Kidney (tissue), 14 donors: ENCODE measurements around the gene GORASP1. TPM values are rescaled to one million over a fixed set of nuclear protein-coding genes. Genes with fewer than 3 reads are reported as not detected.
A peak's percentile ranks its signal among the peaks of the same experiment; 100 is the strongest.

Source experiments
- DNase-seq, 5 donors: peaks; one replicate each; pipeline ENCODE4 v3.0.0-alpha.2; 2013 to 2020
- FAIRE-seq: peaks from 2 replicates; lab custom pipeline; 2012; peaks lifted over from hg19 to GRCh38; lab: Jason Lieb, UNC
- H3K27ac ChIP-seq, 2 donors: one replicate each; pipeline ENCODE4 v1.7.0; 2013; ENCODE audit warnings: low read depth in 2 of 2, low read length in 2 of 2, inconsistent platforms in 1 of 2
- H3K27me3 ChIP-seq: one replicate; pipeline ENCODE4 v1.7.1; 2013; ENCODE audit warnings: low read length, inconsistent platforms; ENCODE audit not compliant: control insufficient read depth, insufficient read depth
- H3K36me3 ChIP-seq, 3 donors: one replicate each; pipeline versions ENCODE4 v1.7.0 to v1.7.1; 2013; ENCODE audit warnings: low read length in 3 of 3, control low read depth in 1 of 3, inconsistent platforms in 1 of 3; ENCODE audit not compliant: insufficient read depth in 3 of 3, control insufficient read depth in 2 of 3
- H3K4me1 ChIP-seq, 3 donors: one replicate each; pipeline versions ENCODE4 v1.7.0 to v1.7.1; 2013; ENCODE audit warnings: low read length in 3 of 3, inconsistent platforms in 1 of 3, low read depth in 1 of 3; ENCODE audit not compliant: control insufficient read depth in 2 of 3, insufficient read depth in 2 of 3
- H3K4me3 ChIP-seq, 3 donors: one replicate each; pipeline versions ENCODE4 v1.7.0 to v1.8.1; 2013; ENCODE audit warnings: low read length in 3 of 3, control low read depth in 1 of 3, inconsistent platforms in 1 of 3
- H3K9ac ChIP-seq, 3 donors: one replicate each; pipeline versions ENCODE4 v1.7.0 to v1.7.1; 2013; ENCODE audit warnings: low read length in 3 of 3, control low read depth in 1 of 3, inconsistent platforms in 1 of 3
- H3K9me3 ChIP-seq, 3 donors: one replicate each; pipeline versions ENCODE4 v1.7.0 to v1.7.1; 2013; ENCODE audit warnings: low read length in 3 of 3, control low read depth in 1 of 3, inconsistent platforms in 1 of 3; ENCODE audit not compliant: control insufficient read depth in 2 of 3, insufficient read depth in 1 of 3
- intact Hi-C: fragments of 100-400 bp; cut with DNase I; formaldehyde crosslinking; loops from one replicate; pipeline ENCODE4 v1.11.1; 2022
- polyA plus RNA-seq: library from polyadenylated mRNA; stranded (reverse); fragments of 350-450 nt; fragmentation: Illumina TruSeq; extraction: RNeasy Lipid Tissue Mini Kit (QIAGEN cat#74804); gene quantifications from one replicate; pipeline ENCODE4 v1.2.3, GENCODE V29; 2014; ENCODE audit warnings: low read depth, low replicate concordance; ENCODE audit not compliant: insufficient read depth
- total RNA-seq: library from RNA; stranded (reverse); fragmentation: NEBNext Ultra II Directional; extraction: Animal tissue kit (Norgen Biotek cat#: 25700); gene quantifications from one replicate; pipeline ENCODE4 v1.2.1, GENCODE V29; 2021
- TF ChIP-seq, protein P1 (sequence below): IDR thresholded peaks from 3 replicates; pipeline ENCODE4 v1.5.1; 2012; ENCODE audit warnings: mild to moderate bottlenecking, moderate library complexity, borderline replicate concordance; ENCODE audit not compliant: insufficient read depth; ENCODE audit errors: extremely low read depth
- donor health status: control.
- donor health status: control.
- donor health status: control.
- donor health status: control.
- donor health status: control.
- donor health status: DM: yes; HTN: yes; CAD: no.
- donor health status: Normal renal cell carcinoma (clear cell type).

The GORASP1 gene
- total and polyA plus RNA-seq, 2 donors from 2014 or later, result 38.8 to 70.9 TPM

- peaks cover 23 to 58% (median 56%) of the 10 kb centered on the region in 3 donors for H3K4me1 ChIP-seq
- intact Hi-C loops, result no loop called here
- peaks cover 0 to 31% (median 22%) of the 10 kb centered on the region in 3 donors for H3K36me3 ChIP-seq
- H3K27me3 ChIP-seq, result no peaks in the 10 kb centered on the region
- H3K4me3 ChIP-seq, result peak overlapping the region in 2 of 3 donors; percentile 40 to 42
- H3K9ac ChIP-seq, result peak overlapping the region in 1 of 3 donors; percentile 64
- TF ChIP-seq, protein P1, sequence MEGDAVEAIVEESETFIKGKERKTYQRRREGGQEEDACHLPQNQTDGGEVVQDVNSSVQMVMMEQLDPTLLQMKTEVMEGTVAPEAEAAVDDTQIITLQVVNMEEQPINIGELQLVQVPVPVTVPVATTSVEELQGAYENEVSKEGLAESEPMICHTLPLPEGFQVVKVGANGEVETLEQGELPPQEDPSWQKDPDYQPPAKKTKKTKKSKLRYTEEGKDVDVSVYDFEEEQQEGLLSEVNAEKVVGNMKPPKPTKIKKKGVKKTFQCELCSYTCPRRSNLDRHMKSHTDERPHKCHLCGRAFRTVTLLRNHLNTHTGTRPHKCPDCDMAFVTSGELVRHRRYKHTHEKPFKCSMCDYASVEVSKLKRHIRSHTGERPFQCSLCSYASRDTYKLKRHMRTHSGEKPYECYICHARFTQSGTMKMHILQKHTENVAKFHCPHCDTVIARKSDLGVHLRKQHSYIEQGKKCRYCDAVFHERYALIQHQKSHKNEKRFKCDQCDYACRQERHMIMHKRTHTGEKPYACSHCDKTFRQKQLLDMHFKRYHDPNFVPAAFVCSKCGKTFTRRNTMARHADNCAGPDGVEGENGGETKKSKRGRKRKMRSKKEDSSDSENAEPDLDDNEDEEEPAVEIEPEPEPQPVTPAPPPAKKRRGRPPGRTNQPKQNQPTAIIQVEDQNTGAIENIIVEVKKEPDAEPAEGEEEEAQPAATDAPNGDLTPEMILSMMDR, result no peak
- no peak for FAIRE-seq
- H3K27ac ChIP-seq, result peak overlapping the region; percentile 85 to 92
- H3K9me3 ChIP-seq, result no peaks in the 10 kb centered on the region
- peak in 1 of 5 donors; percentile 22 for DNase-seq
These were observed 41.1 kb upstream of the GORASP1 start for GRCh38 chr3:39148435-39149058.

DNA sequence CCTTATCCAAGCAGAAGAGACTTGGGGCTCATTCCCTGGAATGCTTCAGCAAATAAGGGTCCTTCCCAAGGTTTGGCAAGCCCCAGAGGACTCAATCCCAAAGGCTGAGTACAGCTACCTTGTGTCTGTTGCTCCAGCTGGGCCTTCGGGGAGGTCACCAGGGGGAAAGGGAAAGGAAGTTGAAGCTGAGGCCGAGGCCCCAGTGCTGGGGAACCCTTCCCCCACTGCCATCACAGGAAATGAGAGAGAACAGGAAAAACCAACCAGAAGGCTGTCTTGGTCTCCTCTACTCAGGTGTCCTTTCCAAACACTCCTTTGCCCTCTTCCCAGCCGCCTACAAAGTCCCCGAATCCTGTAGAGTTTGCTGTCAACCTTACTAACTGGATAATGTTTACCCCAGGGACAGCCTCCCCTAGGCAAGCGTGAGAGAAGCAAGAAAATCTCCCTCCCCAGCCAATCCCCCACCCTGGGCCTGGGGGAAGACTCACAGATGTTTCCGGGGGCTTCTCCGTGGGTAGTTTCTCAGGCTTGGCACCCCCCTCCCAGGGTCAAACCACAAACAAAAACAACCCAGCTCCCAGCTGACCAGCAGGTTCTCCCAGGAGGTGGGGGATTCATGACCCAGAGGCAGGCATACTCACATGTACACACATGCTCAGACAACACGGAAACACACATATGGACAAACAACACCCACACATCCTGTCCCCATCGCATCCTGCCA lies 40.4 kb upstream of the GORASP1 start:
- intact Hi-C loops, result no loop called here
- Histone ChIP-seq H3K27ac (peak overlapping the region; percentile 85 to 92), H3K4me3 (peak overlapping the region; percentile 3 to 50 (median 40)), H3K27me3 (no peaks in the 10 kb centered on the region), H3K9ac (peak overlapping the region in 2 of 3 donors; percentile 58 to 64), H3K4me1 (peaks cover 23 to 58% (median 56%) of the 10 kb centered on the region in 3 donors), H3K36me3 (peaks cover 5 to 37% (median 29%) of the 10 kb centered on the region in 3 donors), H3K9me3 (no peaks in the 10 kb centered on the region)
- TF ChIP-seq, protein P1, result no peak
- DNase-seq (peak; percentile 74 to 86 (median 79)), FAIRE-seq (no peak)

GRCh38 chr3:39146611-39147591 lies 39.5 kb upstream of the GORASP1 start:
- no peaks in the 10 kb centered on the region for H3K27me3 ChIP-seq
- H3K4me3 ChIP-seq, result peak overlapping the region; percentile 1 to 50 (median 40)
- intact Hi-C loops, result no loop called here
- no peak for FAIRE-seq
- TF ChIP-seq, protein P1, result no peak
- peak overlapping the region in 2 of 3 donors; percentile 58 to 64 for H3K9ac ChIP-seq
- no peaks in the 10 kb centered on the region for H3K9me3 ChIP-seq
- peaks cover 20 to 66% (median 62%) of the 10 kb centered on the region in 3 donors for H3K4me1 ChIP-seq
- H3K27ac ChIP-seq, result peak overlapping the region; percentile 85 to 92
- H3K36me3 ChIP-seq, result peaks cover 5 to 42% (median 31%) of the 10 kb centered on the region in 3 donors
- DNase-seq, result peak; percentile 63 to 93 (median 78)
